Uterus (tissue), 4 donors: Measurements from ENCODE around the gene EEF1AKMT3. TPM values are rescaled to one million over a fixed set of nuclear protein-coding genes. Genes with fewer than 3 reads are reported as not detected.

Source experiments
- DNase-seq, 2 donors: peaks; one replicate each; pipeline ENCODE4 v3.0.0-alpha.2; 2019 to 2020
- H3K27ac ChIP-seq, 2 donors: fragments of 200-600 bp; sonication (generic); 1 replicate in 1 of 2; 2 replicates in 1 of 2; pipeline ENCODE4 v1.5.1; 2016 to 2018
- H3K27me3 ChIP-seq, 2 donors: fragments of 200-600 bp; sonication (generic); one replicate each; pipeline ENCODE4 v1.5.1; 2018 to 2019; ENCODE audit warnings: control low read depth in 1 of 2
- H3K36me3 ChIP-seq, 2 donors: fragments of 200-600 bp; sonication (generic); one replicate each; pipeline ENCODE4 v1.5.1; 2019; ENCODE audit warnings: control low read depth in 1 of 2
- H3K4me1 ChIP-seq, 2 donors: fragments of 200-600 bp; sonication (generic); one replicate each; pipeline ENCODE4 v1.5.1; 2018 to 2019; ENCODE audit warnings: control low read depth in 1 of 2
- H3K4me3 ChIP-seq, 2 donors: fragments of 200-600 bp; sonication (generic); 1 replicate in 1 of 2; 2 replicates in 1 of 2; pipeline ENCODE4 v1.5.1; 2018 to 2019; ENCODE audit warnings: mild to moderate bottlenecking in 1 of 2
- H3K9me3 ChIP-seq, 2 donors: fragments of 200-600 bp; sonication (generic); one replicate each; pipeline ENCODE4 v1.5.1; 2019; ENCODE audit warnings: control low read depth in 1 of 2
- POLR2A ChIP-seq, 2 donors: fragments of 450-650 bp; IDR thresholded peaks; one replicate each; pipeline ENCODE4 v1.6.1; 2016; ENCODE audit warnings: antibody characterized with exemption in 2 of 2, mild to moderate bottlenecking in 1 of 2, moderate library complexity in 1 of 2
- intact Hi-C: fragments of 100-400 bp; cut with DNase I; formaldehyde crosslinking; loops from one replicate; pipeline ENCODE4 v1.15.1; 2023; ENCODE audit warnings: low total_unique reads
- total RNA-seq, 4 donors: library from RNA; depleted of rRNA in 3 of 4; stranded (reverse); fragments of >200 nt in 3 of 4; gene quantifications; one replicate each; pipeline versions ENCODE4 v1.1.0 to v1.2.4, GENCODE V29; 2014 to 2023
- TF ChIP-seq, protein P1 (sequence below), 4 experiments: fragments of 200-600 bp in 2 of 4; fragments of 450-650 bp in 2 of 4; sonication (generic) in 2 of 4; IDR thresholded peaks; one replicate each; pipeline ENCODE4 v1.5.1; 2016 to 2019; ENCODE audit warnings: antibody characterized with exemption in 4 of 4, mild to moderate bottlenecking in 2 of 4, moderate library complexity in 1 of 4
- donor health status: DM: yes; HTN: yes; CAD: no.

Gene EEF1AKMT3
- total RNA-seq, 4 donors from 2014 or later = 2.3 to 15.5 (median 11.5) TPM

DNA sequence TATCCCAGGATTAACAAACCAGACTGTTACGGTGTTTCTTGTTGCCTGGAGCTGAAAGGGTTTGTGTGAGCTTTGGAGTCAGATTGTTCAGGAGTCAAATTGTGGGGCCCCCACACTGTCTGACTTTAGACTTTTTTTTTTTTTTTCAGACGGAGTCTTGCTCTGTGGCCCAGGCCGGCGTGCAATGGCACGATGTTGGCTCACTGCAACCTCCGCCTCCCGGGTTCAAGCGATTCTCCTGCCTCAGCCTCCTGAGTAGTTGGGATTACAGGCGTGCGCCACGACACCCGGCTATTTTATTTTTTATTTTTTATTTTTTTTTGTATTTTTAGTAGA, 11.0 kb downstream of the EEF1AKMT3 start:
- intact Hi-C loops = no loop called here
- Histone ChIP-seq H3K27me3 (no peaks in the 10 kb centered on the region), H3K36me3 (no peaks in the 10 kb centered on the region), H3K4me3 (peak overlapping the region; percentile 68 to 91), H3K9me3 (no peaks in the 10 kb centered on the region), H3K4me1 (no peaks in the 10 kb centered on the region), H3K27ac (no peak overlapping the region)
- DNase-seq = no peak
- TF ChIP-seq, protein P1, sequence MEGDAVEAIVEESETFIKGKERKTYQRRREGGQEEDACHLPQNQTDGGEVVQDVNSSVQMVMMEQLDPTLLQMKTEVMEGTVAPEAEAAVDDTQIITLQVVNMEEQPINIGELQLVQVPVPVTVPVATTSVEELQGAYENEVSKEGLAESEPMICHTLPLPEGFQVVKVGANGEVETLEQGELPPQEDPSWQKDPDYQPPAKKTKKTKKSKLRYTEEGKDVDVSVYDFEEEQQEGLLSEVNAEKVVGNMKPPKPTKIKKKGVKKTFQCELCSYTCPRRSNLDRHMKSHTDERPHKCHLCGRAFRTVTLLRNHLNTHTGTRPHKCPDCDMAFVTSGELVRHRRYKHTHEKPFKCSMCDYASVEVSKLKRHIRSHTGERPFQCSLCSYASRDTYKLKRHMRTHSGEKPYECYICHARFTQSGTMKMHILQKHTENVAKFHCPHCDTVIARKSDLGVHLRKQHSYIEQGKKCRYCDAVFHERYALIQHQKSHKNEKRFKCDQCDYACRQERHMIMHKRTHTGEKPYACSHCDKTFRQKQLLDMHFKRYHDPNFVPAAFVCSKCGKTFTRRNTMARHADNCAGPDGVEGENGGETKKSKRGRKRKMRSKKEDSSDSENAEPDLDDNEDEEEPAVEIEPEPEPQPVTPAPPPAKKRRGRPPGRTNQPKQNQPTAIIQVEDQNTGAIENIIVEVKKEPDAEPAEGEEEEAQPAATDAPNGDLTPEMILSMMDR (IDR thresholded peaks at IDR 0.05) = no peak
- no peak for TF ChIP-seq POLR2A (IDR thresholded peaks at IDR 0.05)

DNA sequence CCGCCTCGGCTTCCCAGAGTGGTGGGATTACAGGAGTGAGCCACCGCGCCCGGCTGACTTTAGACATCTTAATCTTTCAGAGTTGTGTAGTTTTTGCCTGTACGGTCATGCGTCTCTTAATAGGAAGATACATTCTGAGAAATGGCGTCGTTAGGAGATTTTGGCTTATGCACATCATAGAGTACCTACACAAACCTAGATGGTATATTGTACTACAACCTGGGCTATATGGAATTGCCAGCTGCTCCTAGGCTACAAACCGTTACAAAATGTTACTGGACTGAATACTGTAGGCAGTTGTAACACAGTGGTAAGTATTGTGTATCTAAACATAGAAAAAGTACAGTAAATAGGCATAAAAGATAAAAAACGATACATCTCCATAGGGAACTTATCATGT, 11.4 kb downstream of the EEF1AKMT3 start:
- H3K9me3 ChIP-seq = no peaks in the 10 kb centered on the region
- intact Hi-C loops = no loop called here
- H3K27ac ChIP-seq = no peak overlapping the region
- H3K4me3 ChIP-seq = peak overlapping the region in 1 of 2 donors; percentile 68
- no peaks in the 10 kb centered on the region for H3K27me3 ChIP-seq
- TF ChIP-seq, protein P1 (IDR thresholded peaks at IDR 0.05) = no peak
- no peak for TF ChIP-seq POLR2A (IDR thresholded peaks at IDR 0.05)
- no peak for DNase-seq
- H3K4me1 ChIP-seq = no peaks in the 10 kb centered on the region
- no peaks in the 10 kb centered on the region for H3K36me3 ChIP-seq

DNA sequence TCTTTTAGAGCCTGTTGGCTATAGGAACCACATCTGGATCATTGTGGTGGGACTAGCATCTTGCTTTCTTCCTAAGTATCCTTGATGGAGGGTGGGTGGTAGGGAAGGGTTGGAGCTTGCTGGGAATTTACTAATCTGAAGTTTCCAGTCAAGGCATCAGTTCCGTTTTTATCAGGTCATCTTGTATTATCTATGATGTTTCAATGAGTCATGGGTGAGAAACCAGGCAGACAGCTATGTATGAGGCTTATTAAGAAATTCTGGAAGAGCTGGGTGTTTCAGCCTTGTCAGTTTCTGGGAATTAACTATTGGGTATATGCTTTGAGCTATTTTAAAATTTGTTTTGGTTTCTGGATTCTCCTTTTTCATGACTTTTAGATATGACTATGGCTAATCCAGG, 21.5 kb downstream of the EEF1AKMT3 start:
- no peaks in the 10 kb centered on the region for H3K27me3 ChIP-seq
- H3K27ac ChIP-seq = no peak overlapping the region
- no peak overlapping the region for H3K4me3 ChIP-seq
- TF ChIP-seq, protein P1 (IDR thresholded peaks at IDR 0.05) = no peak
- TF ChIP-seq POLR2A (IDR thresholded peaks at IDR 0.05) = no peak
- intact Hi-C loops = no loop called here
- DNase-seq = no peak
- H3K36me3 ChIP-seq = no peaks in the 10 kb centered on the region
- no peaks in the 10 kb centered on the region for H3K4me1 ChIP-seq
- H3K9me3 ChIP-seq = no peaks in the 10 kb centered on the region

DNA sequence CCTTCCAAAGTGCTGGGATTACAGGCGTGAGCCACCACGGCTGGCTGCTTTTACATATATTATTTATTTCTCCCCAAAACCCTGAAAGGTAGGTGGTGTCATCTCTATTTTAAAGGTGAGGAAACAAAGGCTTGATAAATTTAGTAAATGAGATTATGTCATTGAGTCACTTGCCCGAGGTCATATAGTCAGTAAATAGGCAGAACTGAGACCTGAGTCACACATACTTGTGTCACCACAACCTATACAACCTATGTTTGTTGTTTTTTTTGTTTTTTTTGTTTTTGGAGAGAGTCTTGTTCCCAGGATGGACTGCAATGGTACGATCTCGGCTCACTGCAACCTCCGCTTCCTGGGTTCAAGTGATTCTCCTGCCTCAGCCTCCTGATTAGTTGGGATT, 22.9 kb downstream of the EEF1AKMT3 start:
- TF ChIP-seq, protein P1 (IDR thresholded peaks at IDR 0.05) = no peak
- no peak for TF ChIP-seq POLR2A (IDR thresholded peaks at IDR 0.05)
- no peak for DNase-seq
- Histone ChIP-seq H3K9me3 (no peaks in the 10 kb centered on the region), H3K4me1 (no peaks in the 10 kb centered on the region), H3K36me3 (no peaks in the 10 kb centered on the region), H3K27me3 (no peaks in the 10 kb centered on the region), H3K4me3 (no peak overlapping the region), H3K27ac (no peak overlapping the region)
- intact Hi-C loops = no loop called here

DNA sequence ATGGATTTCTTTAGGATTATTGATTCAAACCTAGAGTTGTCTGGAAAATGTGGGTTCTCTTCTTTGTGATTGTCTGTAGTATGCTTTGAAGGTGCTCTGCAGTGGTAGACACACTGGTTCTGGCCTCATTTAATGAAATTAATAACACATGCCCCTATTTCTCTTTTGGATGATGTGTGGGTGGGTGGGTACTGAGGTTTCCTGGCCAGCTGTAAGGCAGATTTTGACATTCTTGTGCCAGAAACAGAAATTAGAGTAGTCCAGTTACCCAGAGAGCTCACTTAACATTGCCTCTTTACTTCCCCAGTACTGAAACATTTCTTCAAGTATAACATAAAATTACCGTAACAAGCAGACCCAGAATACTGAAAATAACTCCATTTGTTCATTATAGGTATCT, 24.6 kb downstream of the EEF1AKMT3 start:
- Histone ChIP-seq H3K4me3 (no peak overlapping the region), H3K4me1 (no peaks in the 10 kb centered on the region), H3K9me3 (no peaks in the 10 kb centered on the region), H3K27ac (no peak overlapping the region), H3K36me3 (no peaks in the 10 kb centered on the region), H3K27me3 (no peaks in the 10 kb centered on the region)
- TF ChIP-seq, protein P1 (IDR thresholded peaks at IDR 0.05) = no peak
- TF ChIP-seq POLR2A (IDR thresholded peaks at IDR 0.05) = no peak
- intact Hi-C loops = no loop called here
- no peak for DNase-seq
